ENCODE data around the gene PGAP2.

- no peak for TF ChIP-seq ZUFSP (CRISPR knock-in tag; IDR thresholded peaks at IDR 0.05; ENCODE audit: borderline replicate concordance)
- TF ChIP-seq POLR2A (IDR thresholded peaks at IDR 0.05; ENCODE audit: insufficient read depth in 1 of 2, low read depth in 2 of 2, low read length in 2 of 2): no peak
- no peak for TF ChIP-seq FOXA1 (IDR thresholded peaks at IDR 0.05)
- TF ChIP-seq FOXA1 (CRISPR knock-in tag; IDR thresholded peaks at IDR 0.05): no peak
- TF ChIP-seq PHF8 (CRISPR knock-in tag; IDR thresholded peaks at IDR 0.05): no peak
- no peak for TF ChIP-seq ZNF280D (CRISPR knock-in tag; IDR thresholded peaks at IDR 0.05)
- TF ChIP-seq GPBP1L1 (CRISPR knock-in tag; IDR thresholded peaks at IDR 0.05): no peak
- TF ChIP-seq RNF219 (CRISPR knock-in tag; IDR thresholded peaks at IDR 0.05): no peak
- no peak for TF ChIP-seq MEIS2 (CRISPR knock-in tag; IDR thresholded peaks at IDR 0.05)
- no peak for TF ChIP-seq HDAC6 (IDR thresholded peaks at IDR 0.05; ENCODE audit: low read depth, low read length)
These were observed 21.5 kb upstream of the PGAP2 start for GRCh38 chr11:3786781-3787428.

Data from HepG2 (cell line).